Ishikawa (cell line): ENCODE measurements around the gene PARD3B.

Experiments
- CREB1 ChIP-seq: IDR thresholded peaks from 2 replicates; pipeline ENCODE4 v1.6.1; 2012; ENCODE audit warnings: low read depth
- EP300 ChIP-seq: IDR thresholded peaks from 2 replicates; pipeline ENCODE4 v1.6.1; 2012; ENCODE audit warnings: borderline replicate concordance
- FOXM1 ChIP-seq: IDR thresholded peaks from 2 replicates; pipeline ENCODE4 v1.6.1; 2012; ENCODE audit warnings: low read depth, borderline replicate concordance
- MAX ChIP-seq: IDR thresholded peaks from 2 replicates; pipeline ENCODE4 v1.6.1; 2012
- RAD21 ChIP-seq: IDR thresholded peaks from 2 replicates; pipeline ENCODE4 v1.6.1; 2012; ENCODE audit warnings: low read depth
- REST ChIP-seq: IDR thresholded peaks from 2 replicates; pipeline ENCODE4 v1.6.1; 2012; ENCODE audit warnings: low read depth, mild to moderate bottlenecking
- TAF1 ChIP-seq: IDR thresholded peaks from 2 replicates; pipeline ENCODE4 v1.6.1; 2012; ENCODE audit warnings: low read depth, mild to moderate bottlenecking
- TCF12 ChIP-seq: IDR thresholded peaks from 2 replicates; pipeline ENCODE4 v1.6.1; 2012; ENCODE audit warnings: low read depth
- TEAD4 ChIP-seq: IDR thresholded peaks from 2 replicates; pipeline ENCODE4 v1.6.1; 2012
- YY1 ChIP-seq: IDR thresholded peaks from 2 replicates; pipeline ENCODE4 v1.6.1; 2012; ENCODE audit warnings: low read depth
- ZBTB7A ChIP-seq: IDR thresholded peaks from 2 replicates; pipeline ENCODE4 v1.6.1; 2012; ENCODE audit warnings: low read depth

- no peak for TF ChIP-seq RAD21
- TF ChIP-seq MAX, result no peak
- TF ChIP-seq YY1, result no peak
- no peak for TF ChIP-seq TAF1
- TF ChIP-seq FOXM1, result no peak
- no peak for TF ChIP-seq REST
- no peak for TF ChIP-seq EP300
- no peak for TF ChIP-seq CREB1
- no peak for TF ChIP-seq TEAD4
- TF ChIP-seq ZBTB7A, result no peak
- no peak for TF ChIP-seq TCF12
Measured at GRCh38 chr2:205657579-205657978, 1112.3 kb downstream of the PARD3B start.
